HEK293 (cell line): ENCODE measurements around the gene HOXB4.

Source experiments
- BCL11A ChIP-seq: fragments of 450-650 bp; formaldehyde crosslinking; IDR thresholded peaks from 2 replicates; pipeline ENCODE4 v1.5.1; 2016; ENCODE audit warnings: low read depth, missing biosample characterization, missing genetic modification characterization
- CTCF ChIP-seq: fragments of 450-650 bp; formaldehyde crosslinking; IDR thresholded peaks from 2 replicates; pipeline ENCODE4 v1.5.1; 2016; ENCODE audit warnings: missing biosample characterization, missing genetic modification characterization
- HOXA7 ChIP-seq: sonication (generic); formaldehyde crosslinking; IDR thresholded peaks from 2 replicates; pipeline ENCODE4 v1.8.1; 2022; ENCODE audit warnings: missing genetic modification reagents, borderline replicate concordance
- IKZF3 ChIP-seq: fragments of 450-650 bp; IDR thresholded peaks from 2 replicates; pipeline ENCODE4 v1.5.0; 2018; ENCODE audit warnings: missing biosample characterization, mild to moderate bottlenecking, missing genetic modification characterization, moderate library complexity
- KLF10 ChIP-seq: fragments of 450-650 bp; IDR thresholded peaks from 2 replicates; pipeline ENCODE4 v1.5.1; 2018; ENCODE audit warnings: missing biosample characterization, mild to moderate bottlenecking, missing genetic modification characterization
- OVOL3 ChIP-seq: fragments of 450-650 bp; formaldehyde crosslinking; IDR thresholded peaks from 2 replicates; pipeline ENCODE4 v1.5.1; 2016; ENCODE audit warnings: missing biosample characterization, missing genetic modification characterization
- PRDM10 ChIP-seq: fragments of 450-650 bp; formaldehyde crosslinking; IDR thresholded peaks from 2 replicates; pipeline ENCODE4 v1.5.1; 2016; ENCODE audit warnings: missing biosample characterization, missing genetic modification characterization
- REST ChIP-seq: fragments of 450-650 bp; formaldehyde crosslinking; IDR thresholded peaks from 2 replicates; pipeline ENCODE4 v1.5.1; 2016; ENCODE audit warnings: missing biosample characterization, missing genetic modification characterization
- ZBTB17 ChIP-seq: fragments of 450-650 bp; formaldehyde crosslinking; IDR thresholded peaks from 2 replicates; pipeline ENCODE4 v1.5.1; 2016; ENCODE audit warnings: missing biosample characterization, missing genetic modification characterization
- ZBTB20 ChIP-seq: fragments of 450-650 bp; formaldehyde crosslinking; IDR thresholded peaks from 2 replicates; pipeline ENCODE4 v1.5.1; 2016; ENCODE audit warnings: missing biosample characterization, missing genetic modification characterization
- ZBTB26 ChIP-seq: fragments of 450-650 bp; formaldehyde crosslinking; optimal IDR thresholded peaks from 2 replicates; pipeline ENCODE3; 2016; ENCODE audit warnings: missing biosample characterization, mild to moderate bottlenecking, missing genetic modification characterization
- ZBTB49 ChIP-seq: fragments of 450-650 bp; formaldehyde crosslinking; IDR thresholded peaks from 2 replicates; pipeline ENCODE4 v1.5.1; 2016; ENCODE audit warnings: missing biosample characterization, missing genetic modification characterization, low read depth
- ZBTB7A ChIP-seq: fragments of 450-650 bp; formaldehyde crosslinking; IDR thresholded peaks from 2 replicates; pipeline ENCODE4 v1.5.1; 2016; ENCODE audit warnings: low read depth, missing biosample characterization, missing genetic modification characterization
- ZBTB8A ChIP-seq: fragments of 450-650 bp; formaldehyde crosslinking; IDR thresholded peaks from 2 replicates; pipeline ENCODE4 v1.5.1; 2016; ENCODE audit warnings: missing biosample characterization, missing genetic modification characterization
- ZNF140 ChIP-seq: fragments of 450-650 bp; formaldehyde crosslinking; IDR thresholded peaks from 2 replicates; pipeline ENCODE4 v1.5.1; 2016; ENCODE audit warnings: missing biosample characterization, missing genetic modification characterization
- ZNF350 ChIP-seq: fragments of 450-650 bp; formaldehyde crosslinking; IDR thresholded peaks from 2 replicates; pipeline ENCODE4 v1.5.0; 2017; ENCODE audit warnings: missing biosample characterization, mild to moderate bottlenecking, missing genetic modification characterization
- ZNF354C ChIP-seq: fragments of 450-650 bp; formaldehyde crosslinking; IDR thresholded peaks from 2 replicates; pipeline ENCODE4 v1.5.1; 2016; ENCODE audit warnings: missing biosample characterization, missing genetic modification characterization, low read depth, borderline replicate concordance
- ZNF366 ChIP-seq: fragments of 450-650 bp; formaldehyde crosslinking; conservative IDR thresholded peaks from 2 replicates; pipeline ENCODE4 v1.5.1; 2016; ENCODE audit warnings: missing biosample characterization, missing genetic modification characterization
- ZNF501 ChIP-seq: fragments of 450-650 bp; formaldehyde crosslinking; IDR thresholded peaks from 2 replicates; pipeline ENCODE4 v1.5.1; 2016; ENCODE audit warnings: missing biosample characterization, missing genetic modification characterization
- ZNF555 ChIP-seq: fragments of 450-650 bp; formaldehyde crosslinking; conservative IDR thresholded peaks from 2 replicates; pipeline ENCODE4 v1.5.1; 2017; ENCODE audit warnings: missing biosample characterization, mild to moderate bottlenecking, missing genetic modification characterization, inconsistent platforms
- ZNF558 ChIP-seq: fragments of 450-650 bp; formaldehyde crosslinking; IDR thresholded peaks from 2 replicates; pipeline ENCODE4 v1.5.1; 2016; ENCODE audit warnings: missing biosample characterization, missing genetic modification characterization
- ZNF561 ChIP-seq: fragments of 450-650 bp; IDR thresholded peaks from 2 replicates; pipeline ENCODE4 v1.5.1; 2018; ENCODE audit warnings: missing biosample characterization, missing genetic modification characterization, borderline replicate concordance
- ZSCAN18 ChIP-seq: fragments of 450-650 bp; formaldehyde crosslinking; IDR thresholded peaks from 2 replicates; pipeline ENCODE4 v1.5.1; 2016; ENCODE audit warnings: missing biosample characterization, missing genetic modification characterization
- ZSCAN30 ChIP-seq: fragments of 450-650 bp; IDR thresholded peaks from 2 replicates; pipeline ENCODE4 v1.5.1; 2018; ENCODE audit warnings: missing biosample characterization, mild to moderate bottlenecking, missing genetic modification characterization, moderate library complexity
- ZSCAN4 ChIP-seq: fragments of 450-650 bp; formaldehyde crosslinking; IDR thresholded peaks from 2 replicates; pipeline ENCODE4 v1.5.1; 2017; ENCODE audit warnings: missing biosample characterization, missing genetic modification characterization

The HOXB4 gene

GRCh38 chr17:48612456-48612853 is 34.3 kb upstream of the HOXB4 start (continued):
- TF ChIP-seq REST (tag by site-specific recombination): no peak; the same call in 1 of the 2 replicates
- no peak for TF ChIP-seq ZSCAN4 (tag by site-specific recombination)
- no peak for TF ChIP-seq ZSCAN30 (tag by site-specific recombination)
- TF ChIP-seq BCL11A (tag by site-specific recombination): 0 out of 2 replicates have a peak, but pooled peaks have one; percentile 54
- TF ChIP-seq HOXA7 (CRISPR knock-in tag): no peak
- TF ChIP-seq ZNF501 (tag by site-specific recombination): no peak
- no peak for TF ChIP-seq ZNF555
- TF ChIP-seq IKZF3 (tag by site-specific recombination): no peak; the same call in 1 of the 2 replicates
- no peak for TF ChIP-seq ZNF561 (tag by site-specific recombination)
- no peak for TF ChIP-seq ZBTB17 (tag by site-specific recombination)
- TF ChIP-seq ZNF140 (tag by site-specific recombination): no peak
- TF ChIP-seq ZNF354C (tag by site-specific recombination): no peak
- TF ChIP-seq PRDM10 (tag by site-specific recombination): no peak
- TF ChIP-seq CTCF: no peak
- TF ChIP-seq ZBTB20: no peak
- no peak; the same call in 1 of the 2 replicates for TF ChIP-seq ZBTB7A (tag by site-specific recombination)
- TF ChIP-seq ZSCAN18 (tag by site-specific recombination): no peak
- no peak for TF ChIP-seq KLF10 (tag by site-specific recombination)
- TF ChIP-seq ZBTB26 (tag by site-specific recombination): peak; percentile 41
- no peak for TF ChIP-seq ZBTB49 (tag by site-specific recombination)
- TF ChIP-seq ZNF366 (tag by site-specific recombination): peak; percentile 82
- TF ChIP-seq OVOL3: 0 out of 2 replicates have a peak, but pooled peaks have one; percentile 19
- no peak for TF ChIP-seq ZNF350 (tag by site-specific recombination)
- no peak for TF ChIP-seq ZBTB8A (tag by site-specific recombination)
- no peak for TF ChIP-seq ZNF558 (tag by site-specific recombination)
